SK-N-MC (cell line): Measurements from ENCODE around the gene C6orf136.
A peak's percentile ranks its signal among the peaks of the same experiment; 100 is the strongest.

ENCODE experiments used
- DNase-seq: peaks from one replicate; pipeline ENCODE4 v3.0.0-alpha.2; 2011; ENCODE audit warnings: low read depth, low spot score
- H3K27ac ChIP-seq: fragments of 200-600 bp; sonication (generic); 2 replicates; pipeline ENCODE4 v1.5.1; 2016; ENCODE audit warnings: mixed run types
- H3K36me3 ChIP-seq: fragments of 200-600 bp; sonication (generic); 2 replicates; pipeline ENCODE4 v1.6.1; 2017; ENCODE audit warnings: antibody characterized with exemption, low read length, mixed read lengths; ENCODE audit not compliant: insufficient read depth
- H3K4me3 ChIP-seq: fragments of 200-600 bp; sonication (generic); 2 replicates; pipeline ENCODE4 v1.5.1; 2016
- H3K9ac ChIP-seq: fragments of 200-600 bp; sonication (generic); 2 replicates; pipeline ENCODE4 v1.8.0; 2017; ENCODE audit warnings: mixed run types, mixed read lengths; ENCODE audit not compliant: insufficient read length
- H3K9me3 ChIP-seq: fragments of 200-600 bp; sonication (generic); 2 replicates; pipeline ENCODE4 v1.6.1; 2017; ENCODE audit warnings: low read depth, mild to moderate bottlenecking, antibody characterized with exemption, low read length, moderate library complexity, mixed read lengths
- EZH2 ChIP-seq: fragments of 200-600 bp; sonication (generic); IDR thresholded peaks from one replicate; pipeline ENCODE4 v1.6.1; 2017; ENCODE audit warnings: antibody characterized with exemption
- FOXP2 ChIP-seq: optimal IDR thresholded peaks from 2 replicates; pipeline ENCODE3; 2011; ENCODE audit warnings: mild to moderate bottlenecking, moderate library complexity; ENCODE audit not compliant: insufficient read depth; ENCODE audit errors: extremely low read length, control extremely low read depth
- POLR2AphosphoS5 ChIP-seq: IDR thresholded peaks from 2 replicates; pipeline ENCODE4 v1.6.1; 2012; ENCODE audit warnings: mild to moderate bottlenecking, low read depth, low read length, borderline replicate concordance

The C6orf136 gene

DNA sequence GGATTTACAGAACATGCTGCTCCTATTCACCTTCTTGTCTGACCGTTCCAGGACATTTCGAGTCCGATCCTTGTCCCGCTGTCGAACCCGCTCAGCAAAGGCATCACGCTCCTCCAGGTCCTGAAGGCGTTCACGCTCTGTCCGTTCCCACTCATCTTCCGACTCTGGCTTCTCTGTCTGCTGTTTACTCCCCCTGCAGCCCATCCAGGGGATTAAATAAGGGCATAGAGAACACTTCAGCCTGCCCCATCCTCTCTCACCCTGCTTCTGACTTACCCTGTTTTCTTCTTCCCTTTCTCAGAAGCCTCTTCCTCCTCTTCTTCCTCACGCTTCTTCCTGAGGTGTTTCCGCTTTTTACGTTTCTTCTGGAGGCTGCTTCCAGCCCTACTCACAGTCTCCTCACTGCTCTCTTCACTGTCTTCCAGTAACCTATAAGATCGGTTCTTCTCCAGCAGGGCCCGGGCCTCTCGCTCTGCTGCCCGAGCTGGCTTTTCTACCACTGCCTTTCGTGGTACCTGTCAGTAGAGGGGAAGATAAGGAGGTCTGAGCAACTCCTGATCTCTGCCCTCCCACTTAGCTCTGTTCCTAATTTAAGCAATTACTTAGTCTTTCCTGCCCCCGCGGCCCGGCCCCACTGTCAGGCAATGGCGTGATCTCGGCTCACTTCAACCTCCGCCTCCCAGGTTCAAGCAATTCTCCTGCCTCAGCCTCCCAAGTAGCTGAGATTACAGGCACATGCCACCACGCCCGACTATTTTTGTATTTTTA lies 24.0 kb downstream of the C6orf136 start:
- H3K9me3 ChIP-seq, result no peaks in the 10 kb centered on the region
- no peak for TF ChIP-seq EZH2
- no peak for TF ChIP-seq POLR2AphosphoS5
- TF ChIP-seq FOXP2, result no peak
- H3K27ac ChIP-seq, result no peak overlapping the region
- DNase-seq, result no peak
- H3K36me3 ChIP-seq, result peaks cover 32% of the 10 kb centered on the region
- no peak overlapping the region for H3K9ac ChIP-seq
- no peak overlapping the region for H3K4me3 ChIP-seq

DNA sequence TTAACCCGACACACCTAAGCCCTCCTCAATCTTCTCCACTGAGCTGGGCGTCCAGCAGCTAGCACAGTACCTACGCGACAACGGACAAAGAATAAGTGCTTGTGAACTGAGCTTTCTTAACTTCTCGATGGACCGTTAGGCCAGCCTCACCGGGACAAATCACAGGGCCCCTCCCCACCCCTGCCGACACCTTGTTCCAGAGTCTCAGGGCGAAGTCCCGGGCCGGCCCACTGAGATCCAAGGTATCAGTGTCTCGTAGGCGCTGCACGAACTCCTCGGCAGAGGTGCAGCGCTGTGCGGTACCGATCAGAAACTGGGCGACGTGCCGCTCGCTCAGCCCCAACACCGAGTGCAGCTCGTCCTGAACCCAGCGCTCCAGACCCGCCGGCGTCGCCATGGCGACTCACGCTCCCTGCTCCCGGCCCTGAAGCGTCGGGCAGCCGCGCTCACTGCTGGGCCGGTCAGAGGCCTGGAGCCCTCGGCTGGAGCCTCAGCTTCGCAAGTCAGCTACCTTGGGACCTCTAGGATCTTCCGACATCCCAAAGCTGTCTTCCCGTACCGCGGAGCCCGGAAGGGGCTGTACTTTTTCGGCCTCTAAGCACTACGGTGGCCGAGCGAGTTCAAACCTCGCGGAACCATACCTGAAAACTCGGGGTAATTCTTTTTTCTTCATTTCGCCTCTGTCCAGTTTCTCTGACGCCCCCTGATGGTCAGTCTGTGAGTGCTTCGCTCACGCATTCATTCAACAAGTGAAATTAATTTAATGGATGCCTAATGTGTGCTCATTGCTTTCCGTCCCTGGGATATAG lies 25.7 kb downstream of the C6orf136 start, which contains the start of gene DHX16:
TSS of gene DHX16 (minus strand) at position 562 of the 809 bp plus-strand sequence. CDS start at position 397, 165 bp downstream.
- Histone ChIP-seq H3K4me3 (peak within 1 kb of the TSS; percentile 93), H3K9me3 (no peaks in the 10 kb centered on the region), H3K27ac (peak within 1 kb of the TSS; percentile 38), H3K36me3 (peaks cover 26% of the 10 kb centered on the region), H3K9ac (peak within 1 kb of the TSS; percentile 86)
- DNase-seq, result peak; percentile 92
- peak; percentile 87 for TF ChIP-seq POLR2AphosphoS5
- TF ChIP-seq EZH2, result no peak

DNA sequence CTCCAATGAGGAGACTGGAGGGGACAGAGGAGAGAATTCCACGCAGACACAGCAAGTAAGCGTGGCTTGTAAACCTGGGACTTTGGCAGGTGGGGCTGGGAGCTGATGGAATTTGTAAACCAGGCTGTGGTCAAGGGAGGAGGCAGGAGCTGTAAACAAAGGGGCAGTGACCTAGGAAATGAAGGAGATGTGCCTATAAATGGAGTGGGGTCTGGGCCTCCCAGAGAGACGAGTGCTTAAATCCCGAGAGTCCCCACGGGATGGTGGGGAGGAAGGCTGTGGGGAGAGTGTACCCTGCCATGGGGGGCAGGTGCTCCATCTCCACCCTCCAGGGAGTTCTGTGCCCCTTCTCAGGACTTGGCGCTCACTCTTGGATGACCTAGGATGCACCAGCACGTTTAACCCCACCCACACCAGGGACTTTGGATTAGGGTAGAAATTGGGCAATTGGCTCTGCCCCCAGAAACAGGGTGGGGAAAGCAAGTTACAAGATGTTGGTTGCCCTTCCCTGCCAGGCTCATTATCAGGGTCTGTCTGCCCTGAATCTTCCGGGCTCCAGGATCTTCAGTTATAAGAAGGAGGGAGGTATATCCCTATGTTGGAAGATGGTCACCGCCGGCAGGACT lies 29.8 kb downstream of the C6orf136 start:
- Histone ChIP-seq H3K27ac (no peak overlapping the region), H3K9me3 (no peaks in the 10 kb centered on the region), H3K36me3 (peaks cover 11% of the 10 kb centered on the region), H3K4me3 (no peak overlapping the region), H3K9ac (no peak overlapping the region)
- TF ChIP-seq POLR2AphosphoS5 (no peak), FOXP2 (no peak), EZH2 (no peak)
- DNase-seq, result no peak

DNA sequence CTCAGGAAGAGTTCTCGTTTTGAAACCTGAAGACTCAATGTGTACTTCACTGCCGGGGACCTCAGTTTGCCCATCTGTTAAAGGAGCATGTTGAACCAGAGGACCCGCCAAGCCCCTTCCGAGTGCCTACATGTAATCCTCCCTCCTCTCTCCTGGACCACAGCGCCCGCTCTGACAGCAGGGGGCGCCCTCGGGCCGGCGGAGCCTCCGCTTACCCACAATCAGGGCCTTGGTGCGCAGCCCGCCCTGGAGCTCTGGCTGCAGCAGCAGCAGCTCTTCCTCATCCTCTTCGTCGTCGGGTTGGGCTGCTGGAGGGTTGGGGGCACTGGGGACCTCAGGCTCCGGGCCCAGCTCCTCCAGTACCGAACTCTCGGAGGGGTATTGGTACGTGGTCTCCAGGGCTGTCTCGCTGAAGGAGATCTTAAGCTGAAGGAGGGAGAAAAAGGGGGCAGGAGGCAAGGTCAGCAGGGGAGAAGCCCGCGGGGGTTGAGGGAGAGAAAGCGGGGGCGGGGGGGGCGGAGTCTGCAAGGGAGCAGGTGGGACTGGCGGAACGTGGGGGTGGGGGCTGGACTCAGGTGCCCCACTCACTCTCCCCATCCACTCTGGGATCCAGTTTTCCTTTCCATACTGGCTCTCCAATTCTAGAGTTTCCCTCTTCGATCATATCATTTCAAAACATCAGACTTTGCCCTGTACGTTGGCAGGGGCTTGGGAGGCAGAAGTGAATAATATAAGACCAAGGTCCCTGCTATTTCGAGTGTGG lies 32.2 kb downstream of the C6orf136 start:
- no peak for TF ChIP-seq POLR2AphosphoS5
- no peak overlapping the region for H3K4me3 ChIP-seq
- H3K9me3 ChIP-seq, result no peaks in the 10 kb centered on the region
- H3K9ac ChIP-seq, result no peak overlapping the region
- peaks cover 11% of the 10 kb centered on the region for H3K36me3 ChIP-seq
- H3K27ac ChIP-seq, result no peak overlapping the region
- no peak for DNase-seq

DNA sequence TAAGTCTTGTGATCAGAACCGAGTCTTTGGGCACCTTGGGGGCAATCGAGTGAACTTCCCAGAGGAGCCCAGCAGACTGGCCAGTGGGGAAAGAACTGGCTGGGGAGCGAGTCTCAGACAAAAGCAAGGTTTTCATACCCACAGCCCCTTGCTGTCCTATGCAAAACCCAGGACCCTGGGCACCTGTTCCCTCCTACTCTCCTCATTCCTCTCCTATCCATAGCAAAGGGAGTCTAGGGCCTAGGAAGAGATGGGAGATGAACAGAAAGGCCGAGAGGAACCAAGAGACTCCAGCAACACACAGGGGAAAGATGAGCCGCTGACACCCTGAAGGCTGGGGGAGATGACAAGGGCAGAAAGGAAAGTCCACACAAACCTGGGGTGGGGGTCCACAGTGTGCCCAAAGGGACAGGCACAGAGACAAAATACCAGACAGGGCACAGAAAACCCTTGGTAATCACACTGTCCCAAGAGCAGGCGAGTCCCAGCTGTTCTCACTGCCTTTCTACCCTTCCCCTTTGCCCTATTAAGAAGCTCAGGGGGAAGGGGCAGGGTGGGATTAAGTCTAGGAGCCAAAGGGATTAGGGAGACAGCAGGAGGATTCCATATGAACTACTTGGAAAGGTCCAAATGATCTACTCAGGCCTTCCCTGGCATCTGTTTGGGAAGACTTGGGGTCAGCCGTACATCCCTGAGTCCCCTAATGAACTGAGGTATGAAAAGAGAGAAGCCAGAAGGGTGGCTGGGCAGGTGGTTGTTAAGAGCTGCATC lies 33.0 kb downstream of the C6orf136 start:
- H3K36me3 ChIP-seq, result peaks cover 11% of the 10 kb centered on the region
- no peaks in the 10 kb centered on the region for H3K9me3 ChIP-seq
- H3K9ac ChIP-seq, result no peak overlapping the region
- H3K27ac ChIP-seq, result no peak overlapping the region
- TF ChIP-seq EZH2 (no peak), FOXP2 (no peak), POLR2AphosphoS5 (no peak)
- no peak for DNase-seq
- H3K4me3 ChIP-seq, result no peak overlapping the region

DNA sequence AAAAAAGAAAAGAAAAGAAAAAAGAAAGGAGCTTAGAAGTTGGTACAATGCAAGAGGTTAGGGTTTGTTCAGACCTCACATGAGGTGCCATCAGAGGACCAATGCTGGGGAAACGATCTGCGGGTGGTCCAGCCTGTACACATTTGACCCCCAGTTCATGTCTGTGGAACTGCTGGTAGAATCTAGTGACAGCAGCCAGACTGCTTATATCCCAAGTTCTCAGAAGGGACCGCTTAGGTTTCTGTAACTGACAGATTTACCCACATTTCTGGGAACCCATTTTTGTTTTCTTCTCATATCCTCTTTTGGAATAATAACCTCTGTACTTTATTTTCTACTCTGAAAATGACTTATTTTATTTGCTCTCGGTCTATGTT lies 34.8 kb downstream of the C6orf136 start:
- Histone ChIP-seq H3K9me3 (no peaks in the 10 kb centered on the region), H3K36me3 (peaks cover 8% of the 10 kb centered on the region)
- TF ChIP-seq EZH2, result no peak
- no peak for TF ChIP-seq FOXP2
- TF ChIP-seq POLR2AphosphoS5, result no peak

More for the DNA sequence above, 34.8 kb downstream of the C6orf136 start:
- Histone ChIP-seq H3K27ac (peak overlapping the region; percentile 83), H3K4me3 (peak overlapping the region; percentile 78), H3K9ac (peak overlapping the region; percentile 74)
- DNase-seq, result no peak
